22Rv1 (cell line): ENCODE results near the gene ARL14.

Source experiments
- ZFX ChIP-seq: fragments of 450-650 bp; IDR thresholded peaks from 2 replicates; pipeline ENCODE4 v1.6.1; 2017; ENCODE audit warnings: antibody characterized with exemption, borderline replicate concordance
- TF ChIP-seq, protein P1 (sequence below): fragments of 450-650 bp; IDR thresholded peaks from 2 replicates; pipeline ENCODE4 v1.5.1; 2017; ENCODE audit warnings: mild to moderate bottlenecking

DNA sequence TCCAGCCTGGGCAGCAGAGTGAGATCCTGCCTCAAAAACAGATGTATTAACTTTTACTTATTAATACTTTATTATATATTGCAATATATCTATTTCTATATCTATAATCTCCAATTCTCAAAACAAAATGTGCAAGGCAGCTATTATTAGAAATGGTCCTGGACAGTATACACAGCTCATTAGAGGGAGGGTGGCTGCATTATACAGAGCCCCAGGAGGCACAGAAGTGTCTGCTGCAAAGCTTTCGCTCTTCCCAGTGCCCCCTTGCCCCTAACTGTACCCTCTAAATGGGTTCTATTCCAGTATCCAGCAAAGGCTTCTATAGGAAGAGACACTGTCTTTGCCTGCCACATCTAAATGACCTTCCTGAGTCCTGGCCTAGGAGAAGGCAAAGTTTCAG lies 24.5 kb downstream of the ARL14 start:
- TF ChIP-seq, protein P1, sequence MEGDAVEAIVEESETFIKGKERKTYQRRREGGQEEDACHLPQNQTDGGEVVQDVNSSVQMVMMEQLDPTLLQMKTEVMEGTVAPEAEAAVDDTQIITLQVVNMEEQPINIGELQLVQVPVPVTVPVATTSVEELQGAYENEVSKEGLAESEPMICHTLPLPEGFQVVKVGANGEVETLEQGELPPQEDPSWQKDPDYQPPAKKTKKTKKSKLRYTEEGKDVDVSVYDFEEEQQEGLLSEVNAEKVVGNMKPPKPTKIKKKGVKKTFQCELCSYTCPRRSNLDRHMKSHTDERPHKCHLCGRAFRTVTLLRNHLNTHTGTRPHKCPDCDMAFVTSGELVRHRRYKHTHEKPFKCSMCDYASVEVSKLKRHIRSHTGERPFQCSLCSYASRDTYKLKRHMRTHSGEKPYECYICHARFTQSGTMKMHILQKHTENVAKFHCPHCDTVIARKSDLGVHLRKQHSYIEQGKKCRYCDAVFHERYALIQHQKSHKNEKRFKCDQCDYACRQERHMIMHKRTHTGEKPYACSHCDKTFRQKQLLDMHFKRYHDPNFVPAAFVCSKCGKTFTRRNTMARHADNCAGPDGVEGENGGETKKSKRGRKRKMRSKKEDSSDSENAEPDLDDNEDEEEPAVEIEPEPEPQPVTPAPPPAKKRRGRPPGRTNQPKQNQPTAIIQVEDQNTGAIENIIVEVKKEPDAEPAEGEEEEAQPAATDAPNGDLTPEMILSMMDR = no peak
- TF ChIP-seq ZFX = no peak
